PC-9 (cell line): ENCODE results near the gene AQP1.

Experiments used
- EZH2 ChIP-seq: fragments of 200-600 bp; sonication (generic); IDR thresholded peaks from 2 replicates; pipeline ENCODE4 v1.8.0; 2017; ENCODE audit warnings: antibody characterized with exemption, low read depth
- TF ChIP-seq, protein P1 (sequence below): fragments of 200-600 bp; sonication (generic); conservative IDR thresholded peaks from 2 replicates; pipeline ENCODE4 v1.6.1; 2017; ENCODE audit warnings: mixed run types, antibody characterized with exemption, mild to moderate bottlenecking, moderate library complexity

DNA sequence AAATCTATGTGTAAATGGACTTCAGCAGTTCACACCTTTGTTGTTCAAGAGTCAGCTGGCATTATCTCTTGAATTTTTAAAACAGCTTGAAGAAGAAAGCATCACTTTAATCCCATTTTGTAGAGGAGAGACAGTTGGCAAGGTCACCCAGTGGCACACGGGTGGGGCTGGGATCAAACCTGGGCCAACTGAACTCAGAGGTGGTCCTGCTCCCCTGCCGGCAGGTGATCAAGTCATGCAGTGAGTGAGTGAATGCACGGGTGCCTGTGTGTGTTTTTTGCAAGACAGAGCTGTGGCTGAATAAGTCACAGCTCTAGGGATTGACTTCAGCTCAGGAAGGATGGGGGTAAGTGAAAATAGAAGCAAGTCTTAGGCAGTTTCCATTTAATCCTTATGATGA, 61.6 kb downstream of the AQP1 start:
- TF ChIP-seq, protein P1, sequence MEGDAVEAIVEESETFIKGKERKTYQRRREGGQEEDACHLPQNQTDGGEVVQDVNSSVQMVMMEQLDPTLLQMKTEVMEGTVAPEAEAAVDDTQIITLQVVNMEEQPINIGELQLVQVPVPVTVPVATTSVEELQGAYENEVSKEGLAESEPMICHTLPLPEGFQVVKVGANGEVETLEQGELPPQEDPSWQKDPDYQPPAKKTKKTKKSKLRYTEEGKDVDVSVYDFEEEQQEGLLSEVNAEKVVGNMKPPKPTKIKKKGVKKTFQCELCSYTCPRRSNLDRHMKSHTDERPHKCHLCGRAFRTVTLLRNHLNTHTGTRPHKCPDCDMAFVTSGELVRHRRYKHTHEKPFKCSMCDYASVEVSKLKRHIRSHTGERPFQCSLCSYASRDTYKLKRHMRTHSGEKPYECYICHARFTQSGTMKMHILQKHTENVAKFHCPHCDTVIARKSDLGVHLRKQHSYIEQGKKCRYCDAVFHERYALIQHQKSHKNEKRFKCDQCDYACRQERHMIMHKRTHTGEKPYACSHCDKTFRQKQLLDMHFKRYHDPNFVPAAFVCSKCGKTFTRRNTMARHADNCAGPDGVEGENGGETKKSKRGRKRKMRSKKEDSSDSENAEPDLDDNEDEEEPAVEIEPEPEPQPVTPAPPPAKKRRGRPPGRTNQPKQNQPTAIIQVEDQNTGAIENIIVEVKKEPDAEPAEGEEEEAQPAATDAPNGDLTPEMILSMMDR = no peak
- TF ChIP-seq EZH2 = no peak
